SK-N-SH (cell line): ENCODE data around the gene EXOC8. TPM values are rescaled to one million over a fixed set of nuclear protein-coding genes. Genes with fewer than 3 reads are reported as not detected.

Experiments used
- CTCF ChIA-PET: fragments of 300-600, 350-600 bp; formaldehyde crosslinking; extraction: SDS; loops from one replicate; lab custom pipeline; 2021; lab: Yijun Ruan, JAX
- POLR2A ChIA-PET: fragments of 350-600 bp; sonication (Branson Sonifier 250); formaldehyde crosslinking; extraction: SDS; loops from one replicate; lab custom pipeline; 2020; ENCODE audit warnings: antibody characterized with exemption, inconsistent platforms; lab: Yijun Ruan, JAX
- DNase-seq: peaks from one replicate; pipeline ENCODE4 v3.0.0; 2012
- H2AFZ ChIP-seq: fragments of 200-600 bp; sonication (generic); 2 replicates; pipeline ENCODE4 v1.8.1; 2016; ENCODE audit warnings: antibody characterized with exemption, mild to moderate bottlenecking, low read depth
- H3F3A ChIP-seq: fragments of 200-600 bp; sonication (generic); replicated peaks from 2 replicates; pipeline ENCODE3; 2016; ENCODE audit warnings: antibody characterized with exemption, mild to moderate bottlenecking; ENCODE audit not compliant: insufficient read depth
- H3K27ac ChIP-seq, 2 experiments: fragments of 200-500 bp in 1 of 2; fragments of 200-600 bp in 1 of 2; sonication (Bioruptor generic) in 1 of 2; sonication (generic), shearing (Covaris generic) in 1 of 2; 2 replicates each; pipeline versions ENCODE4 v1.5.1 to v1.6.1; 2014 to 2016; ENCODE audit warnings: low read depth in 2 of 2, inconsistent platforms in 1 of 2, low read length in 1 of 2, mild to moderate bottlenecking in 1 of 2, mixed read lengths in 1 of 2
- H3K27me3 ChIP-seq: fragments of 200-600 bp; sonication (generic), shearing (Covaris generic); 2 replicates; pipeline ENCODE4 v1.6.1; 2016; ENCODE audit warnings: mixed run types; ENCODE audit not compliant: insufficient read depth
- H3K36me3 ChIP-seq, 2 experiments: fragments of 200-500 bp in 1 of 2; fragments of 200-600 bp in 1 of 2; sonication (Bioruptor generic) in 1 of 2; sonication (generic) in 1 of 2; replicated peaks in 1 of 2; 2 replicates each; pipeline versions ENCODE3 to v1.5.1; 2014 to 2016; ENCODE audit warnings: low read length in 1 of 2, mild to moderate bottlenecking in 1 of 2; ENCODE audit not compliant: insufficient read depth in 2 of 2, control insufficient read depth in 1 of 2
- H3K4me1 ChIP-seq, 2 experiments: fragments of 200-500 bp in 1 of 2; fragments of 200-600 bp in 1 of 2; sonication (Bioruptor generic) in 1 of 2; sonication (generic), shearing (Covaris generic) in 1 of 2; 2 replicates each; pipeline versions ENCODE4 v1.5.1 to v1.6.1; 2014 to 2016; ENCODE audit warnings: low read depth in 1 of 2, low read length in 1 of 2, mixed run types in 1 of 2; ENCODE audit not compliant: insufficient read depth in 2 of 2, control insufficient read depth in 1 of 2
- H3K4me2 ChIP-seq: fragments of 200-600 bp; sonication (generic), shearing (Covaris generic); 2 replicates; pipeline ENCODE4 v1.6.1; 2017; ENCODE audit warnings: mixed run types
- H3K4me3 ChIP-seq, 2 experiments: fragments of 200-500 bp in 1 of 2; fragments of 200-600 bp in 1 of 2; sonication (Bioruptor generic) in 1 of 2; sonication (generic), shearing (Covaris generic) in 1 of 2; 2 replicates each; pipeline versions ENCODE4 v1.5.1 to v1.8.1; 2014 to 2016; ENCODE audit warnings: low read depth in 2 of 2, inconsistent platforms in 1 of 2, low read length in 1 of 2, mild to moderate bottlenecking in 1 of 2, mixed read lengths in 1 of 2, moderate library complexity in 1 of 2
- H3K79me2 ChIP-seq: fragments of 200-600 bp; sonication (generic); 2 replicates; pipeline ENCODE4 v1.8.1; 2017; ENCODE audit warnings: mild to moderate bottlenecking; ENCODE audit not compliant: insufficient read depth
- H3K9ac ChIP-seq: fragments of 200-600 bp; sonication (generic); 2 replicates; pipeline ENCODE4 v1.6.1; 2017; ENCODE audit warnings: mixed run types
- H3K9me2 ChIP-seq: fragments of 200-600 bp; sonication (generic); 2 replicates; pipeline ENCODE4 v1.6.1; 2017; ENCODE audit warnings: mixed run types
- H3K9me3 ChIP-seq: fragments of 200-600 bp; sonication (generic); 2 replicates; pipeline ENCODE4 v1.6.1; 2017; ENCODE audit warnings: mixed run types, mild to moderate bottlenecking, moderate library complexity
- H4K20me1 ChIP-seq: fragments of 200-600 bp; sonication (generic); 2 replicates; pipeline ENCODE4 v1.6.1; 2017; ENCODE audit warnings: mild to moderate bottlenecking, mixed run types; ENCODE audit not compliant: insufficient read depth
- CHD2 ChIP-seq: fragments of 150-350 bp; IDR thresholded peaks from 2 replicates; pipeline ENCODE4 v1.6.1; 2018; ENCODE audit warnings: low read length; ENCODE audit not compliant: partially characterized antibody
- CTCF ChIP-seq: fragments of 200-600 bp; sonication (generic); IDR thresholded peaks from 2 replicates; pipeline ENCODE4 v1.6.1; 2017; ENCODE audit warnings: antibody characterized with exemption, mild to moderate bottlenecking, moderate library complexity
- FOXJ3 ChIP-seq: sonication (generic); formaldehyde crosslinking; IDR thresholded peaks from 2 replicates; pipeline ENCODE4 v1.5.1; 2020; ENCODE audit warnings: mild to moderate bottlenecking, missing genetic modification reagents
- MAX ChIP-seq: IDR thresholded peaks from 2 replicates; pipeline ENCODE4 v1.4.0; 2012; ENCODE audit warnings: low read depth
- MXI1 ChIP-seq: IDR thresholded peaks from 2 replicates; pipeline ENCODE4 v1.6.1; 2012; ENCODE audit warnings: mild to moderate bottlenecking, low read depth, low read length, improper control_type of control experiment
- RAD21 ChIP-seq: IDR thresholded peaks from 2 replicates; pipeline ENCODE4 v1.6.1; 2012; ENCODE audit warnings: mild to moderate bottlenecking, low read length
- RFX5 ChIP-seq: IDR thresholded peaks from 2 replicates; pipeline ENCODE4 v1.6.1; 2012; ENCODE audit warnings: mild to moderate bottlenecking, improper control_type of control experiment, low read length
- RXRA ChIP-seq: IDR thresholded peaks from 2 replicates; pipeline ENCODE4 v1.4.0; 2012; ENCODE audit warnings: low read depth, mild to moderate bottlenecking, borderline replicate concordance
- TAF1 ChIP-seq: IDR thresholded peaks from 2 replicates; pipeline ENCODE4 v1.6.1; 2012; ENCODE audit warnings: low read depth, mild to moderate bottlenecking, low read length, moderate library complexity, borderline replicate concordance
- TCF12 ChIP-seq: IDR thresholded peaks from 2 replicates; pipeline ENCODE4 v1.4.0; 2012
- TEAD4 ChIP-seq: IDR thresholded peaks from 2 replicates; pipeline ENCODE4 v1.4.0; 2012; ENCODE audit warnings: mild to moderate bottlenecking, borderline replicate concordance; ENCODE audit not compliant: insufficient read depth
- YY1 ChIP-seq: IDR thresholded peaks from 2 replicates; pipeline ENCODE4 v1.4.0; 2012; ENCODE audit warnings: low read depth, mild to moderate bottlenecking
- ZBTB33 ChIP-seq: IDR thresholded peaks from 2 replicates; pipeline ENCODE4 v1.4.0; 2012; ENCODE audit warnings: low read depth, borderline replicate concordance
- WGBS: methylation state at CpG from one replicate; pipeline ENCODE4 v1.1.6; 2017; ENCODE audit warnings: low lambda C conversion rate; 5-methylcytosine and 5-hydroxymethylcytosine counted together
- polyA plus RNA-seq, 3 experiments: library from polyadenylated mRNA; depleted of rRNA; stranded (reverse); fragments of >200 nt; gene quantifications; 2 replicates each; pipeline ENCODE4 v1.2.3, GENCODE V29; 2012

The EXOC8 gene
- polyA plus RNA-seq, 1 of the 3 experiments (the other 2 are of a cell fraction), result 2.1 TPM

DNA sequence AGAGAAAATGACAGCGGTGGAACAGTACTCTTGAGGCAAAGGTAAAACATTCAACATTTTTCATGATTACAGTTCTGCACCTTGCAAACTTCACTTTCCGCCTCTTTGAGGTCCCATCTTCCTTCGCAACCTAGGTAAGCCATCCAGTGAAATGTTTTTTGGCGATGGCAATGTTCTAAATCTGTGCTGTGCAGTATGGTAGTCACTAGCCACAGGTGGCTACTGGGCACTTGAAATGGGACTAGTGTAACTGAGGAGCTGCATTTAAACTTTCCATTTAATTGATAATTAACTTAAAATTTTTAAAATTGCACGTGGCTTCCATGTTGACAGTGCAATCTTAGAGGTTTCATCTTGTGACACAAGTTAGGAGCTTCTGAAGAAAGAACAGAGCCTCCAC, 13.0 kb downstream of the EXOC8 start:
- WGBS, result 63% methylated on average over 5 of the region's 5 CpGs
- no peaks in the 10 kb centered on the region for H3K4me1 ChIP-seq
- CTCF ChIA-PET, result no interaction called here

More for the DNA sequence above, 13.0 kb downstream of the EXOC8 start:
- H3K36me3 ChIP-seq, result no peaks in the 10 kb centered on the region
- H3K9me2 ChIP-seq, result no peaks in the 10 kb centered on the region
- POLR2A ChIA-PET, result no interaction called here
- no peaks in the 10 kb centered on the region for H3K79me2 ChIP-seq
- H3K4me2 ChIP-seq, result no peak overlapping the region
- H3F3A ChIP-seq, result no peaks in the 10 kb centered on the region
- no peak for DNase-seq
- no peaks in the 10 kb centered on the region for H3K9me3 ChIP-seq
- no peaks in the 10 kb centered on the region for H3K27me3 ChIP-seq
- no peaks in the 10 kb centered on the region for H4K20me1 ChIP-seq
- no peak overlapping the region for H3K27ac ChIP-seq
- no peak for TF ChIP-seq MAX
- TF ChIP-seq TCF12, result no peak
- no peak for TF ChIP-seq RAD21
- no peak for TF ChIP-seq CTCF
- no peak for TF ChIP-seq ZBTB33
- no peak for TF ChIP-seq TEAD4
- no peak for TF ChIP-seq CHD2
- TF ChIP-seq TAF1, result no peak
- no peak for TF ChIP-seq MXI1
- TF ChIP-seq YY1, result no peak
- no peak for TF ChIP-seq RXRA
- TF ChIP-seq RFX5, result no peak
- TF ChIP-seq FOXJ3 (CRISPR knock-in tag), result no peak
- H3K9ac ChIP-seq, result no peak overlapping the region
- no peak overlapping the region for H3K4me3 ChIP-seq
- no peak overlapping the region for H2AFZ ChIP-seq
